ENCODE results near the gene MCRIP2. TPM values are rescaled to one million over a fixed set of nuclear protein-coding genes. Genes with fewer than 3 reads are reported as not detected.

MCRIP2 gene
- polyA plus RNA-seq, 1 donor from 2014 or later: 29.1 TPM

- Histone ChIP-seq H2AFZ (ENCODE audit: low read depth, low read length) (no peak overlapping the region), H3K36me3 (ENCODE audit: insufficient read depth, low read length) (no peaks in the 10 kb centered on the region), H3K79me2 (replicated peaks; ENCODE audit: insufficient read depth, low read length) (no peaks in the 10 kb centered on the region), H3K9me2 (ENCODE audit: insufficient read depth, low read length) (no peaks in the 10 kb centered on the region), H3K9ac (ENCODE audit: low read length) (no peak overlapping the region), H3K27me3 (ENCODE audit: insufficient read depth, low read depth, low read length) (no peaks in the 10 kb centered on the region), H3K9me3 (ENCODE audit: low read length) (no peaks in the 10 kb centered on the region), H3K4me3 (ENCODE audit: low read length) (no peak overlapping the region), H3K27ac (ENCODE audit: low read length) (no peak overlapping the region), H4K20me1 (ENCODE audit: insufficient read depth) (no peaks in the 10 kb centered on the region), H3F3A (ENCODE audit: insufficient read depth, low read length, poor library complexity, severe bottlenecking) (no peaks in the 10 kb centered on the region), H3K4me2 (ENCODE audit: low read length) (no peak overlapping the region)
- TF ChIP-seq CTCF (IDR thresholded peaks at IDR 0.05; ENCODE audit: poor library complexity, severe bottlenecking): no peak
- TF ChIP-seq POLR2AphosphoS5 (IDR thresholded peaks at IDR 0.05): no peak
- TF ChIP-seq MXI1 (conservative IDR thresholded peaks at IDR 0.05; ENCODE audit: poor library complexity, severe bottlenecking): no peak
- no peak for TF ChIP-seq TAF1 (IDR thresholded peaks at IDR 0.05; ENCODE audit: low read depth)
- no peak for TF ChIP-seq RAD21 (conservative IDR thresholded peaks at IDR 0.05)
- no peak for TF ChIP-seq SMC3 (conservative IDR thresholded peaks at IDR 0.05; ENCODE audit: poor library complexity)
Observed at GRCh38 chr16:621526-622105, 20.0 kb upstream of the MCRIP2 start.

- no peak overlapping the region for H3K9ac ChIP-seq (ENCODE audit: low read length)
- TF ChIP-seq TAF1 (IDR thresholded peaks at IDR 0.05; ENCODE audit: low read depth): no peak
- no peak for TF ChIP-seq SMC3 (conservative IDR thresholded peaks at IDR 0.05; ENCODE audit: poor library complexity)
- no peak for TF ChIP-seq POLR2AphosphoS5 (IDR thresholded peaks at IDR 0.05)
- TF ChIP-seq EZH2 (IDR thresholded peaks at IDR 0.05; ENCODE audit: borderline replicate concordance, insufficient read depth, low read length, poor library complexity, severe bottlenecking): no peak
- no peak for TF ChIP-seq EP300 (conservative IDR thresholded peaks at IDR 0.05; ENCODE audit: poor library complexity, severe bottlenecking)
- TF ChIP-seq MXI1 (conservative IDR thresholded peaks at IDR 0.05; ENCODE audit: poor library complexity, severe bottlenecking): no peak
- TF ChIP-seq, protein P1, sequence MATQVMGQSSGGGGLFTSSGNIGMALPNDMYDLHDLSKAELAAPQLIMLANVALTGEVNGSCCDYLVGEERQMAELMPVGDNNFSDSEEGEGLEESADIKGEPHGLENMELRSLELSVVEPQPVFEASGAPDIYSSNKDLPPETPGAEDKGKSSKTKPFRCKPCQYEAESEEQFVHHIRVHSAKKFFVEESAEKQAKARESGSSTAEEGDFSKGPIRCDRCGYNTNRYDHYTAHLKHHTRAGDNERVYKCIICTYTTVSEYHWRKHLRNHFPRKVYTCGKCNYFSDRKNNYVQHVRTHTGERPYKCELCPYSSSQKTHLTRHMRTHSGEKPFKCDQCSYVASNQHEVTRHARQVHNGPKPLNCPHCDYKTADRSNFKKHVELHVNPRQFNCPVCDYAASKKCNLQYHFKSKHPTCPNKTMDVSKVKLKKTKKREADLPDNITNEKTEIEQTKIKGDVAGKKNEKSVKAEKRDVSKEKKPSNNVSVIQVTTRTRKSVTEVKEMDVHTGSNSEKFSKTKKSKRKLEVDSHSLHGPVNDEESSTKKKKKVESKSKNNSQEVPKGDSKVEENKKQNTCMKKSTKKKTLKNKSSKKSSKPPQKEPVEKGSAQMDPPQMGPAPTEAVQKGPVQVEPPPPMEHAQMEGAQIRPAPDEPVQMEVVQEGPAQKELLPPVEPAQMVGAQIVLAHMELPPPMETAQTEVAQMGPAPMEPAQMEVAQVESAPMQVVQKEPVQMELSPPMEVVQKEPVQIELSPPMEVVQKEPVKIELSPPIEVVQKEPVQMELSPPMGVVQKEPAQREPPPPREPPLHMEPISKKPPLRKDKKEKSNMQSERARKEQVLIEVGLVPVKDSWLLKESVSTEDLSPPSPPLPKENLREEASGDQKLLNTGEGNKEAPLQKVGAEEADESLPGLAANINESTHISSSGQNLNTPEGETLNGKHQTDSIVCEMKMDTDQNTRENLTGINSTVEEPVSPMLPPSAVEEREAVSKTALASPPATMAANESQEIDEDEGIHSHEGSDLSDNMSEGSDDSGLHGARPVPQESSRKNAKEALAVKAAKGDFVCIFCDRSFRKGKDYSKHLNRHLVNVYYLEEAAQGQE (IDR thresholded peaks at IDR 0.05; ENCODE audit: borderline replicate concordance): no peak
- H3K36me3 ChIP-seq (ENCODE audit: insufficient read depth, low read length): no peaks in the 10 kb centered on the region
Observed at GRCh38 chr16:622920-623280, 18.7 kb upstream of the MCRIP2 start.

More at GRCh38 chr16:622920-623280, 18.7 kb upstream of the MCRIP2 start:
- no peak overlapping the region for H2AFZ ChIP-seq (ENCODE audit: low read depth, low read length)
- H3K4me2 ChIP-seq (ENCODE audit: low read length): no peak overlapping the region
- no peaks in the 10 kb centered on the region for H3K9me3 ChIP-seq (ENCODE audit: low read length)
- H3F3A ChIP-seq (ENCODE audit: insufficient read depth, low read length, poor library complexity, severe bottlenecking): no peaks in the 10 kb centered on the region
- H3K79me2 ChIP-seq (replicated peaks; ENCODE audit: insufficient read depth, low read length): no peaks in the 10 kb centered on the region
- H3K9me2 ChIP-seq (ENCODE audit: insufficient read depth, low read length): no peaks in the 10 kb centered on the region
- H3K4me3 ChIP-seq (ENCODE audit: low read length): no peak overlapping the region
- H3K27ac ChIP-seq (ENCODE audit: low read length): no peak overlapping the region
- H3K27me3 ChIP-seq (ENCODE audit: insufficient read depth, low read depth, low read length): no peaks in the 10 kb centered on the region
- H4K20me1 ChIP-seq (ENCODE audit: insufficient read depth): no peaks in the 10 kb centered on the region

All from neural cell (in vitro differentiated cells).